Muscle layer of duodenum (tissue), 2 donors: ENCODE measurements around the gene MARCHF2.
"Not testable (repeated sequence)": the region's sequence is repeated elsewhere in the genome, so short reads cannot be mapped to it uniquely, and the experiment has no call there.

Experiments used
- H3K27ac ChIP-seq: one replicate; pipeline ENCODE4 v1.7.0; 2013; ENCODE audit warnings: mild to moderate bottlenecking, low read length
- H3K27me3 ChIP-seq: one replicate; pipeline ENCODE4 v1.7.0; 2013; ENCODE audit warnings: low read depth, mild to moderate bottlenecking, control low read depth, low read length
- H3K36me3 ChIP-seq, 2 donors: one replicate each; pipeline ENCODE4 v1.7.0; 2013; ENCODE audit warnings: low read length in 2 of 2, control low read depth in 1 of 2, mild to moderate bottlenecking in 1 of 2; ENCODE audit not compliant: insufficient read depth in 2 of 2, control insufficient read depth in 1 of 2
- H3K4me1 ChIP-seq, 2 donors: one replicate each; pipeline ENCODE4 v1.7.0; 2013; ENCODE audit warnings: low read length in 2 of 2, mild to moderate bottlenecking in 2 of 2, control low read depth in 1 of 2, moderate library complexity in 1 of 2; ENCODE audit not compliant: insufficient read depth in 2 of 2, control insufficient read depth in 1 of 2
- H3K4me3 ChIP-seq, 2 donors: one replicate each; pipeline ENCODE4 v1.7.0; 2013; ENCODE audit warnings: low read length in 2 of 2, low read depth in 1 of 2, mild to moderate bottlenecking in 1 of 2
- H3K9me3 ChIP-seq, 2 donors: one replicate each; pipeline ENCODE4 v1.7.0; 2013; ENCODE audit warnings: low read length in 2 of 2, control low read depth in 1 of 2, mild to moderate bottlenecking in 1 of 2; ENCODE audit not compliant: control insufficient read depth in 1 of 2
- donor health status: healthy.

MARCHF2 gene

DNA sequence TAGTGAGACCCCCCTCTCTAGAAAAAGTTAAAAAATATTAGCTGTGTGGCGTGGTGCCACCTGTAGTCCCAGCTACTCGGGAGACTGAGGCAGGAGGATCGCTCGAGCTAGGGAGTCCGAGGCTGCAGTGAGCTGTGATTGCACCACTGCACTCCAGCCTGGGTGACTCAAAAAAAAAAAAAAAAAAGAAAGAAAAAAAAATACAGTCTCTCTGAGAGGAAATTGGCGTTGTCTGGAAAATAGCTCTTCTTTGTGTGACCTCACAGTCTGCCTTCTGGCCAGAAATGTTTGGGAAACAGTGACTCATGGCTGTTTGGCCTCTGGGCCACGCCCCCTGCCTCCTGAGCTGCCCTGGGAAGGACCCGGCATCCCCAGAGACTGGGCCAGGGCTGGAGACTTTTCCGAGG, 10.7 kb downstream of the MARCHF2 start:
- Histone ChIP-seq H3K27me3 (no peaks in the 10 kb centered on the region), H3K4me3 (peak overlapping the region in 1 of 2 donors; percentile 40), H3K27ac (peak overlapping the region; percentile 79), H3K4me1 (peaks cover 3 to 5% of the 10 kb centered on the region in 2 donors), H3K9me3 (no peaks in the 10 kb centered on the region), H3K36me3 (peaks cover 0 to 21% of the 10 kb centered on the region in 2 donors)

DNA sequence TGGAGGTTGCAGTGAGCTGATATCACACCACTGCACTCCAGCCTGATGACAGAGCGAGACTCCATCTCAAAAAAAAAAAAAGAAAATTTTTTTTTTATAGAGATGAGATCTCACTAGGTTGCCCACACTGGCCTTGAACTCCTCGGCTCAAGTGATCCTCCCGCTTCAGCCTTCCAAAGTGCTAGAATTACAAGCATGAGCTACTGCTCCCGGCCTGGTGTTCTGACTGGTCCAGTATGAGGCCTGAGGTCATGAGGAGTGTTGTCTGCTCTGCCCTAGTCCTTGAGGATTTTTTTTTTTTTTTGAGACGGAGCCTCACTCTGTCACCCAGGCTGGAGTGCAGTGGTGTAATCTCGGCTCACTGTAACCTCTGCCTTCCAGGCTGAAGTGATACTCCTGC, 12.2 kb downstream of the MARCHF2 start:
- H3K4me1 ChIP-seq, H3K27ac ChIP-seq, H3K27me3 ChIP-seq, H3K4me3 ChIP-seq, H3K9me3 ChIP-seq: not testable (repeated sequence)
- peaks cover 0 to 26% of the 10 kb centered on the region in 2 donors for H3K36me3 ChIP-seq

DNA sequence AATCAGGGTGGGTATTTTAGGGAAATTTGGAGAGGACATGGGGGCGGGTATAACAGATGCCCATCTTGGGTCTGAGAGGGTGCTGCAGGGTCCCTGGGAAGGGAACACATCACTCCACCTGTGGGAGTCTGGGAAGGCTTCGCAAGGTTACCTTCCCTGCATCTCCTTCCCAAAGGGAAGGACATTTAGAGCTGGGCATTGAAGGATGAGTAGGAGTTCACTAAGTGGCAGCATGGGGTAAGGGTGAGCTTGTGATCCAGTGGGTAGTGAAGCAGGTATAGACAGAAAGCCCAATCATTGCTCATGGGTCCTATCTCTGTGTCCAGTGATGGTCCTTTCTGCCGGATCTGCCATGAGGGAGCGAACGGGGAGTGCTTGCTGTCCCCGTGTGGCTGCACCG, 13.2 kb downstream of the MARCHF2 start:
- Histone ChIP-seq H3K27ac (no peak overlapping the region), H3K27me3 (no peaks in the 10 kb centered on the region), H3K36me3 (peaks cover 0 to 34% of the 10 kb centered on the region in 2 donors), H3K4me1 (peaks cover 3 to 5% of the 10 kb centered on the region in 2 donors), H3K4me3 (no peak overlapping the region), H3K9me3 (no peaks in the 10 kb centered on the region)

DNA sequence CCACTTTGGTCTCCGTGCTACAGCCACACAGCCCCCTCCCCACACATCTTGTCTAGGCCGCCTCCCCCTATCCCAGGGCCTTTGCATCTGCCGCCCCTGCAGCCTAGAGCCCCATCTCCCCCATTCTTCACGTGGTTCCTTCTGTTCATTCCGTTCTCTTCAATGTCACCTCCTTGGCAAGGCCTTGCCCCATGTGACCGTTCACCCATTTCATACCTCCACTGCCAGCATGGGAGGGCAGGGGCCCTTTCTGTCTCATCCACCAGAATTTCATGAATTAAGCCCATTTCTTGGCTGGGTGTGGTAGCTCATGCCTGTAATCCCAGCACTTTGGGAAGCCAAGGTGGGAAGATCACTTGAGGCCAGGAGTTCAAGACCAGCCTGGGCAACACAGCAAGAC, 15.9 kb downstream of the MARCHF2 start:
- Histone ChIP-seq H3K27ac (no peak overlapping the region), H3K4me1 (peaks cover 2 to 5% of the 10 kb centered on the region in 2 donors), H3K36me3 (peaks cover 0 to 31% of the 10 kb centered on the region in 2 donors), H3K4me3 (no peak overlapping the region), H3K9me3 (no peaks in the 10 kb centered on the region), H3K27me3 (no peaks in the 10 kb centered on the region)

DNA sequence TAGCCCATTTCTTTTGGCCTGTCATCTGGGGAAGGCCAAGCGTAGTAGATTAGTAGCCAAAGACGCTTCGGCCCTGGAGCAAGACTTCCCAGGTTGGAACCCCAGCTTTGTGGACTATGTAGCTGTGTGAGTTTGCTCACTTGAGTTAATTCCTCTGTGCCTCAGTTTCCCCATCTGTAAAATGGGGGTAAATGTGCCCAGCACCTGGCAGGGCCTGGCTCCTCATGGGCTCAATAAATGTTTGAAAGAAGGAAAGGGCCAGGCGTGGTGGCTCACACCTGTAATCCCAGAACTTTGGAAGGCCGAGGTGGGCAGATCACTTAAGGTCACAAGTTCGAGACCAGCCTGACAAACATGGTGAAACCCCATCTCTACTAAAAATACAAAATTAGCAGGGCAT, 16.7 kb downstream of the MARCHF2 start:
- H3K9me3 ChIP-seq, result no peaks in the 10 kb centered on the region
- peaks cover 0 to 5% of the 10 kb centered on the region in 2 donors for H3K4me1 ChIP-seq
- no peak overlapping the region for H3K27ac ChIP-seq
- peaks cover 0 to 31% of the 10 kb centered on the region in 2 donors for H3K36me3 ChIP-seq
- no peaks in the 10 kb centered on the region for H3K27me3 ChIP-seq
- H3K4me3 ChIP-seq, result no peak overlapping the region

DNA sequence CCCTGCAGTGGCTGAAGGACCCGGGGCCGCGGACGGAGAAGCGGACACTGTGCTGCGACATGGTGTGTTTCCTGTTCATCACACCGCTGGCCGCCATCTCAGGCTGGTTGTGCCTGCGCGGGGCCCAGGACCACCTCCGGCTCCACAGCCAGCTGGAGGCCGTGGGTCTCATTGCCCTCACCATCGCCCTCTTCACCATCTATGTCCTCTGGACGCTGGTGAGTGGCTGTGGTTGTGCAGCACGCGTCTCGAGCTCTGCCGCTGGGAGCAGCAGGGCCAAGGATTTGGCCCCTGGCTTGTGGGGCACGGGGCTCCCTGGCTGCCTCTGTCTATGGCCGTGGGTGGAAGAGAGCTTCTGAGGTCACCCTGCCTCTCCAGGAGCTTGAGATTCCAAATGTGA, 17.5 kb downstream of the MARCHF2 start:
- H3K36me3 ChIP-seq, result peaks cover 0 to 33% of the 10 kb centered on the region in 2 donors
- peaks cover 0 to 5% of the 10 kb centered on the region in 2 donors for H3K4me1 ChIP-seq
- no peaks in the 10 kb centered on the region for H3K9me3 ChIP-seq

DNA sequence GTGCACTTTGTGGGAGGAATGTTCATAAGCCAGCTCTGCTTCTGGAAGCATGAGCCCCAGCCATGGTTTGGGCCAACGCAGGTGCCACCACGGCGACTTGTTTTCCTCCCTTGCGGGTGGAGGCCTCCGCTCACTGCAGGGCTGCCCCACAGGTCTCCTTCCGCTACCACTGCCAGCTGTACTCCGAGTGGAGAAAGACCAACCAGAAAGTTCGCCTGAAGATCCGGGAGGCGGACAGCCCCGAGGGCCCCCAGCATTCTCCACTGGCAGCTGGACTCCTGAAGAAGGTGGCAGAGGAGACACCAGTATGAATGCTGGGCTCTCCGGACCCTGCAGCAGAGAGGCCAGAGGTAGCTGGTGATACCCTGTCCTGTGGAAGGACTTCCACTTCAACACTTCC, 25.1 kb downstream of the MARCHF2 start:
- peaks cover 0 to 21% of the 10 kb centered on the region in 2 donors for H3K36me3 ChIP-seq
- H3K4me3 ChIP-seq, result no peak overlapping the region
- H3K4me1 ChIP-seq, result peaks cover 0 to 5% of the 10 kb centered on the region in 2 donors
- no peaks in the 10 kb centered on the region for H3K9me3 ChIP-seq
- no peak overlapping the region for H3K27ac ChIP-seq
- no peaks in the 10 kb centered on the region for H3K27me3 ChIP-seq

More for the DNA sequence above, 17.5 kb downstream of the MARCHF2 start:
- Histone ChIP-seq H3K4me3 (no peak overlapping the region), H3K27ac (no peak overlapping the region), H3K27me3 (no peaks in the 10 kb centered on the region)

DNA sequence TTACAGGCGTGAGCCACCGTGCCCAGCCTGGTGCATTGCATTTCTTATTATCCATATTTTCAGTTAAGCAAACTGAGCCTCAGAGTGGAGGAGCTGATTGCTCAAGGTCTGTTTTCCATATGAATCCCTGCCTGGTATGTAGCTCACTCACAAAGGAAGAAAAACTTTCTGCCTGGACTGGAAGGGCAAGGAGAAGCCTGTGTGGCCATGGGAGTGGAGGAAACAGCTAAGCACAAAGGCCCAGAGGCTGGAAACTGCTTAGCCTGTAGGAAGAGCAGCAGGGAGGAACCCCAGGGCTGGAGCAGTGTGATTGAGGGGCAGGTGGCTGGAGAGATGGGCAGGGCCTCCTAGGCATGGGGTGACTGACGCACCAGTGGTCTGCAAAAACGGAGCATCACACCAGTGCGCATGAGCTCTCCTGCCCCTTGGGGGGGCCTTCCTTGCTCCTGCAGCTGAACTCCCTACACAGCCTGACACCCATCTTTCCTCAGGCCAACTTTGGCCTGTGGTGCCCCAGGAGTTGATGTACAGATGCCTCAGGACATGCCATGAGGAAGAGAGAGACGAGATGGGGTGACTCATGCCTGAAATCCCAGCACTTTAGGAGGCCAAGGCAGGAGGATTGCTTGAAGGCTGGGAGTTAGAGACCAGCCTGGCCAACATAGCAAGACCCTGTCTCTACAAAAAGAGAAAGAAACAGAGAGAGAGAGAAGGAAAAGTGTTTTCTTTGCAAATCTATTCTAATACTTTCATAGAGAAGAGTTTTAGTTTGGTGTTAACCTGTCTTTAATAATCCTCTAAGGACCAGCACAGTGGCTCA, 28.8 kb downstream of the MARCHF2 start:
- Histone ChIP-seq H3K4me3 (no peak overlapping the region), H3K27me3 (no peaks in the 10 kb centered on the region), H3K9me3 (no peaks in the 10 kb centered on the region), H3K27ac (no peak overlapping the region), H3K36me3 (peaks cover 0 to 23% of the 10 kb centered on the region in 2 donors), H3K4me1 (peaks cover 5 to 9% of the 10 kb centered on the region in 2 donors)

DNA sequence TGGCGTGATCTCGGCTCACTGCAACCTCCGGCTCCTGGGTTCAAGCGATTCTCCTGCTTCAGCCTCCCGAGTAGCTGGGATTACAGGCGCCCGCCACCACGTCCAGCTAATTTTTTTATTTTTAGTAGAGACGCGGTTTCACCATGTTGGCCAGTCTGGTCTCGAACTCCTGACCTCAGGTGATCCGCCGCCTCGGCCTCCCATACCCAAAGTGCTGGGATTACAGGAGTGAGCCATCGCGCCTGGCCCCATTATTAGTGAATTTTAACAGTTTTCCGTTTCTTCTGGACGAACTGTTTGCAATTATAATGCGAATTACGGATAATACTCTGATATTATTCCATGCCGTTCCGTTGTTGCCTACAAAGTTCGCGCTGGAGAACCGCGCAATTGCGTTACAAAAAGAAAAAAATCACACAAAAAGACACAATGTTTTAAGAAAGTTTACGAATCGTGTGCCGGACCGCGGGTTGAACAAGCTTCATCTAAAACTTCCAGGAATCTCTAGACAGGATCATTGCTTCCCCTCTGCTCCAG, 31.1 kb downstream of the MARCHF2 start:
- H3K4me3 ChIP-seq, result peak overlapping the region; percentile 88 to 94
- peaks cover 16 to 32% of the 10 kb centered on the region in 2 donors for H3K4me1 ChIP-seq
- peaks cover 2 to 11% of the 10 kb centered on the region in 2 donors for H3K36me3 ChIP-seq
- H3K27ac ChIP-seq, result peak overlapping the region; percentile 95
- not testable (repeated sequence) for H3K27me3 ChIP-seq, H3K9me3 ChIP-seq

DNA sequence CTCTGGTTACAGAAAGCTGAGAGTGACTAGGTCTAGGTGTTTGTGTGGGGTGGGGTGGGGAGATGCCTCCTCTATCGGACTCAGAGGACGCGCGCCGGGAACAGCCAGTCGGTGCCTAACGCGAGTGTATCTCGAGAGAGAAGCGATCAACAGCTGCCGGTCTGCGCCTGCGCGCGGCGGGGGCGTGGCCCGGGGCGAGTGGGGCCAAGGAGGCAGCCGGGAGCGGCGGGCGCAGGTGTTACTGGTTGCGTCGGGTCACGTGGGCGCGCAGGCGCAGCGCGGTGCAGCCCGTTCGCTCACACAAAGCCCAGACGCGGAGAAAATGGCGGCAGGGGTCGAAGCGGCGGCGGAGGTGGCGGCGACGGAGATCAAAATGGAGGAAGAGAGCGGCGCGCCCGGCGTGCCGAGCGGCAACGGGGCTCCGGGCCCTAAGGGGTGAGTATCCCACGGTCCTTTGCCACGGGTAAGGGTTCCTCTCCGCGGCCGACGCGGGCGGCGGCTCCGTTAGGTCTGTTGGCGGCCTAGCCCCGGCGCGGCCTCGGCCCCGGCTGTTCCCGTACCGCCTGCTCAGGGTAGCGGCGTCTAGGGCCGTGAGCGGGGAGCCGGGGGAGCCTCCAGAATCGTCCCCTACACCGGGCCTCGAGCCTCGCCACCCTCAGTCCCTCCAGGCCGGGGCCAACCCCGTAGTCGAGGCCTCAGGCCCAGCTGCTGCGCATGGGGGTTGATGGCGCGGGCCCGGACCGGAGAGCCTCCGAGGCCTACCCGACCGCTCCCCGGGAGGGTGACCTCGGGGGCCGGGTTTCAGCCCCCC, 31.8 kb downstream of the MARCHF2 start, which contains the start of gene HNRNPM:
HNRNPM (plus strand) TSS at position 299 of the 811 bp plus-strand sequence; CDS start at position 323, 24 bp downstream.
- H3K4me1 ChIP-seq, result peaks cover 21 to 39% of the 10 kb centered on the region in 2 donors
- peak within 1 kb of the TSS; percentile 95 for H3K27ac ChIP-seq
- H3K36me3 ChIP-seq, result peaks cover 2 to 11% of the 10 kb centered on the region in 2 donors
- H3K4me3 ChIP-seq, result peak within 1 kb of the TSS; percentile 90 to 94
- no peaks in the 10 kb centered on the region for H3K27me3 ChIP-seq
- H3K9me3 ChIP-seq, result no peaks in the 10 kb centered on the region

DNA sequence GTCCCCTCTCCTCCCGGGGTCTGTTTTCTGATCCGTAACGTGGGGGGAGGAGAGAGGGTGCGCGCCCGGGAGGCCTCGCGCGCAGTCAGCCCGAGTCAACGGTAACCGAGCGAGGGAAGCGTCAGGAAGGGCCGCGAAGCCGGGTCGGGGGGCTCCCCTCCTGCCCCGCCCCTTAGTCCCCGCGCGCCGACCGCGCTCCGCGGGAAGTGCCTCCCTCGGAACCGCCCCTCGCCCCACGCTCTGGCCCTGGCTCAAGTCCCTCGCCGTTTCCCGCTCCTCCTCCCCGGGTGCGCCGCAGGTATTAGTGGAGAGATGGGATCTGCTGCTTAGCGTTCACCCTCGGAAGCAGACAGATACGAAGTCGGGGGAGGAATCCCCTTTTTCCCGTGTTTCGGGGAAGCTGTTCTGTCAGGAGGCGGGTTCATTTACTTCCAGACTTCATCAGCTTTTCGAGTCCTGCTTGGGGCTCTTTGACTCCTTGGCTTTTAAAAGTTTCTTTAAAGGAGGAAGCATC, 32.4 kb downstream of the MARCHF2 start:
- Histone ChIP-seq H3K36me3 (peaks cover 2 to 11% of the 10 kb centered on the region in 2 donors), H3K9me3 (no peaks in the 10 kb centered on the region), H3K4me3 (peak overlapping the region; percentile 90 to 94), H3K27me3 (no peaks in the 10 kb centered on the region), H3K27ac (peak overlapping the region; percentile 95), H3K4me1 (peaks cover 24 to 43% of the 10 kb centered on the region in 2 donors)
